ENCODE data around the gene SRGAP2. TPM values are rescaled to one million over a fixed set of nuclear protein-coding genes. Genes with fewer than 3 reads are reported as not detected.
A peak's percentile ranks its signal among the peaks of the same experiment; 100 is the strongest.
"Not testable (repeated sequence)": the region's sequence is repeated elsewhere in the genome, so short reads cannot be mapped to it uniquely, and the experiment has no call there.

Gene SRGAP2
- total RNA-seq, 2 donors from 2014 or later = 13.1 to 15.0 TPM

- DNase-seq; ATAC-seq; intact Hi-C loops (cut with DNase I, micrococcal nuclease): not testable (repeated sequence)
Observed at GRCh38 chr1:206234189-206234916, 31.0 kb downstream of the SRGAP2 start.

GRCh38 chr1:206235190-206235589, 31.8 kb downstream of the SRGAP2 start:
- ATAC-seq; DNase-seq; intact Hi-C loops (cut with DNase I, micrococcal nuclease): not testable (repeated sequence)

GRCh38 chr1:206240288-206240687, 36.9 kb downstream of the SRGAP2 start:
- ATAC-seq; intact Hi-C loops (cut with DNase I, micrococcal nuclease); DNase-seq: not testable (repeated sequence)

- DNase-seq; intact Hi-C loops (cut with DNase I, micrococcal nuclease): not testable (repeated sequence)
- peak; percentile 24 for ATAC-seq
Observed at GRCh38 chr1:206243335-206243734, 40.0 kb downstream of the SRGAP2 start.

GRCh38 chr1:206245479-206245878, 42.1 kb downstream of the SRGAP2 start:
- ATAC-seq; DNase-seq; intact Hi-C loops (cut with DNase I, micrococcal nuclease): not testable (repeated sequence)

GRCh38 chr1:206246129-206246886, 43.0 kb downstream of the SRGAP2 start:
- peak; percentile 59 for ATAC-seq
- DNase-seq; intact Hi-C loops (cut with DNase I, micrococcal nuclease): not testable (repeated sequence)

GRCh38 chr1:206250953-206251681, 47.8 kb downstream of the SRGAP2 start:
- ATAC-seq; intact Hi-C loops (cut with DNase I, micrococcal nuclease); DNase-seq: not testable (repeated sequence)

- intact Hi-C loops (cut with DNase I, micrococcal nuclease); ATAC-seq; DNase-seq: not testable (repeated sequence)
Observed at GRCh38 chr1:206252680-206253335, 49.5 kb downstream of the SRGAP2 start.

Other genes starting within 250 kb of the SRGAP2 start
- gene RAB7B, start 200.1 kb upstream of the SRGAP2 start, total RNA-seq = 1 to 10 TPM in 1 of 2 donors, under 1 TPM in 1; 0.34 to 2.3 TPM
- 10 to 100 TPM; 20.7 to 57.4 TPM for gene CTSE, start 179.6 kb upstream of the SRGAP2 start, total RNA-seq
- 1 to 10 TPM in 1 of 2 donors, under 1 TPM in 1; 0.43 to 1.6 TPM for gene RHEX, start 150.4 kb upstream of the SRGAP2 start, total RNA-seq
- under 1 TPM; 0.61 to 0.89 TPM for gene AVPR1B, start 86.2 kb upstream of the SRGAP2 start, total RNA-seq
- gene FAM72A, start 702 bp upstream of the SRGAP2 start, total RNA-seq = 1 to 10 TPM; 1.9 to 2.5 TPM

Data from left colon (tissue), 2 donors.